Pons (tissue), 1 donor: ENCODE measurements around the gene C11orf71.

Source experiments
- DNase-seq: peaks from one replicate; pipeline ENCODE4 v3.0.0-alpha.2; 2016; ENCODE audit warnings: low spot score

Gene C11orf71

DNA sequence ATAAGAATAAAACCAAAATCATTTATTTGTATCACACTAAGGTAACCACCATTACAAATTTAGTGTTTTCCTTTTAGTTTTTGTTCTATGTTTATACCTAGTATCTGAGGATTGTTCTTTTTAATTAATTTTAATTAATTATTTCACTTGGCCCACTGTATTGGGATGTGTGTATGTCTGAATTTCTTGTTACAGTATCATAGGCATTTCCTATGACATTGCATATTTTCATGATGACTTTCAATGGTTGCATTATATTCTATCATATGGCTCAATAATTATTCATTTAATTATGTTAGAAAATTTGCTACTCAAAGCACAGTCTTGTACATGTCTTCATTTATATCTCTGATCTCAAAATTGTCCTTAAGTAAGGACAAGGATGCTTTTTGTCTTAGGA, 41.0 kb downstream of the C11orf71 start:
- DNase-seq: no peak

DNA sequence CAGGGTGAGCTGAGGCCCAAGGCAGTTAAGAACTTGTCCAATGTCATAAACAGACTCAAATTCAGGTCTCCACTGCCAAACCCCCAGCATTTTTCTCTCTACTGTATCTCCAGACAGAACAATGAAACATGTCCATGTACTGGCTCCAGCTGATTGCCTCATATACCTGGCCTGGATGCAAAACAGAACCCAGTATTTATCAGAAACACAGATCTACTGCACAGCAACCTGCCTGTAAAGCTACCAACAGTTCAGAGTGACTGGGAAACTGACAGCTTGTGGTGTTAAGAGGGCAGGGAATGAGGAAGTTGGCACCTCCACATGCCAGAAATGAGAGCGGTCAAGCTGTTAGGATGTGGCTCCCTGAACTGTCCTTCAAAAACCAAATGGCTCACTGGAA, 41.6 kb downstream of the C11orf71 start:
- DNase-seq: no peak

DNA sequence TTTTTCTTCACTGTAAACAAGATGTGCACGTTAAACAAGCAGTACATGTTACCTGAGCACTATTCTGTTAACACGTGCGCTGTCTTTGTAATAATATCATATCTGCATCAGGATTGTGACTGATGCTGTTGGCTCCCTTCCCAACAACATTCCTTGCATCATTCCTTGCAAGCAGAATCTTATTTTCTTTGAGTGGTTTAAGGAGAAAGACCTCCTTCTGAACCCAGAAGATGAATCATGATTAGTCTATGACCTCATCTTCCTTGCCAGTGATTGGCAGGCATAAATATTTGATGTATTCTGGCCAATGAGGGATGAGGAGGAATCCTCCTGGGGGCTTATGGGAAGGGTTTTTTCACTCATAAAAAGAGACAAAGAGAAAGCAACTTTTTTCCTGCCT, 46.2 kb downstream of the C11orf71 start:
- no peak for DNase-seq

- no peak for DNase-seq
Observed at GRCh38 chr11:114353443-114353842, 46.9 kb downstream of the C11orf71 start.

- DNase-seq: no peak
Observed at GRCh38 chr11:114350022-114350421, 50.3 kb downstream of the C11orf71 start.
